GM21737 (cell line): ENCODE results near the gene SLC5A11.
"Not testable (repeated sequence)": the region's sequence is repeated elsewhere in the genome, so short reads cannot be mapped to it uniquely, and the experiment has no call there.

ENCODE experiments used
- ATAC-seq: cut with Tn5 transposase; IDR thresholded peaks from one replicate; pipeline ENCODE4 v1.9.1; 2021; ENCODE audit warnings: mild to moderate bottlenecking, moderate library complexity; ENCODE audit not compliant: unreplicated experiment

SLC5A11 gene

GRCh38 chr16:24845726-24846547, at the start of gene SLC5A11:
Gene SLC5A11 (plus strand): TSS chr16:24845963. CDS start chr16:24858644, 12,681 bp downstream.
- no peak for ATAC-seq

GRCh38 chr16:24800586-24800985, 45.2 kb upstream of the SLC5A11 start:
- ATAC-seq, result no peak

GRCh38 chr16:24801761-24802302, 43.9 kb upstream of the SLC5A11 start:
- no peak for ATAC-seq

- ATAC-seq, result no peak
Measured at GRCh38 chr16:24805484-24805883, 40.3 kb upstream of the SLC5A11 start.

- ATAC-seq, result no peak
Measured at GRCh38 chr16:24807301-24807700, 38.5 kb upstream of the SLC5A11 start.

GRCh38 chr16:24810951-24811843, 34.6 kb upstream of the SLC5A11 start:
- ATAC-seq, result no peak

GRCh38 chr16:24812813-24813212, 33.0 kb upstream of the SLC5A11 start:
- ATAC-seq, result not testable (repeated sequence)

- ATAC-seq, result no peak
Measured at GRCh38 chr16:24815021-24815420, 30.7 kb upstream of the SLC5A11 start.

GRCh38 chr16:24816688-24817087, 29.1 kb upstream of the SLC5A11 start:
- ATAC-seq, result no peak

GRCh38 chr16:24819462-24820040, 26.2 kb upstream of the SLC5A11 start:
- no peak for ATAC-seq

- ATAC-seq, result no peak
Measured at GRCh38 chr16:24820522-24820921, 25.2 kb upstream of the SLC5A11 start.

- no peak for ATAC-seq
Measured at GRCh38 chr16:24821129-24821528, 24.6 kb upstream of the SLC5A11 start.

GRCh38 chr16:24822542-24822941, 23.2 kb upstream of the SLC5A11 start:
- no peak for ATAC-seq

- ATAC-seq, result no peak
Measured at GRCh38 chr16:24822974-24823373, 22.8 kb upstream of the SLC5A11 start.

GRCh38 chr16:24825696-24826095, 20.1 kb upstream of the SLC5A11 start:
- no peak for ATAC-seq

GRCh38 chr16:24826096-24826690, 19.6 kb upstream of the SLC5A11 start:
- no peak for ATAC-seq

GRCh38 chr16:24826817-24827566, 18.8 kb upstream of the SLC5A11 start:
- ATAC-seq, result no peak

- ATAC-seq, result no peak
Measured at GRCh38 chr16:24829153-24829552, 16.6 kb upstream of the SLC5A11 start.

GRCh38 chr16:24833352-24833751, 12.4 kb upstream of the SLC5A11 start:
- ATAC-seq, result no peak
